ENCODE results near the gene MIX23. TPM values are rescaled to one million over a fixed set of nuclear protein-coding genes. Genes with fewer than 3 reads are reported as not detected.

The MIX23 gene
- total RNA-seq, 4 donors from 2014 or later: 9.9 to 32.8 (median 23.3) TPM

GRCh38 chr3:122315619-122316018 is 67.4 kb downstream of the MIX23 start:
- Histone ChIP-seq H3K27ac (no peak overlapping the region), H3K27me3 (no peaks in the 10 kb centered on the region), H3K36me3 (no peaks in the 10 kb centered on the region), H3K4me3 (no peak overlapping the region), H3K4me1 (peaks cover 0 to 15% (median 1%) of the 10 kb centered on the region in 4 donors), H3K9me3 (no peaks in the 10 kb centered on the region)
- DNase-seq: no peak
- TF ChIP-seq POLR2A (IDR thresholded peaks at IDR 0.05) (no peak), CTCF (IDR thresholded peaks at IDR 0.05) (no peak)

DNA sequence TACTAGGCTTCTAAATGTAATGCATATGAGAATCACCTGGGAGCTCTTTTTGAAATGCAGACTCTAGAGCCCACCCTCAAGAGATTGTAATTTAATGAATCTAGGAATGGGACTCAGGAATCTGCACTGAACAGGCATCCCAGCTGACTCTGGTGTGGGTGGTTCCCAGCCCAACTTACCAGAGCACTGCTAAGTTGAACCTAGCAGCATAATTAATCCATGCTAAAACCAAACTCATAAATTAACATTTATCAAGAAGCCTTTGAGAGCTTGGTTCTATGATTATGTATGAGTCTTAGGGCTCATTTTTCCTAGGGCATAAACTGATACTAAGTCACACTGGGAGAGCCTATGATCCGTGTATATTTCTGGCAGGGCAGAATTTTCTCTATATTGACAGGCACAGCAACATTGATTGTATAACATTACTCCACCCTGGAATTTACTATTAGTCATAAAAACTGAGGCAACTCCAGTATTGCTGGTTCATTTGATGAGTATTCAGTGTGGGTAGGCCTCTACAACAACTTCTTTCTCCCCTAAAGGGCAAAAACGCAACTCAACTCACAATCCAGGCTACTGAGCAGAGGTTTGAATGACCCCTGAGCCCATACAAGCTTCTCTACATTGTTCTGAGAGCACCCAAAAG is 68.7 kb downstream of the MIX23 start:
- H3K27ac ChIP-seq: peak overlapping the region in 2 of 4 donors; percentile 39 to 50
- no peak overlapping the region for H3K4me3 ChIP-seq
- H3K4me1 ChIP-seq: peaks cover 0 to 16% (median 2%) of the 10 kb centered on the region in 4 donors
- H3K27me3 ChIP-seq: no peaks in the 10 kb centered on the region
- H3K36me3 ChIP-seq: no peaks in the 10 kb centered on the region
- TF ChIP-seq CTCF (IDR thresholded peaks at IDR 0.05): no peak
- TF ChIP-seq POLR2A (IDR thresholded peaks at IDR 0.05): no peak
- no peak for DNase-seq
- no peaks in the 10 kb centered on the region for H3K9me3 ChIP-seq

DNA sequence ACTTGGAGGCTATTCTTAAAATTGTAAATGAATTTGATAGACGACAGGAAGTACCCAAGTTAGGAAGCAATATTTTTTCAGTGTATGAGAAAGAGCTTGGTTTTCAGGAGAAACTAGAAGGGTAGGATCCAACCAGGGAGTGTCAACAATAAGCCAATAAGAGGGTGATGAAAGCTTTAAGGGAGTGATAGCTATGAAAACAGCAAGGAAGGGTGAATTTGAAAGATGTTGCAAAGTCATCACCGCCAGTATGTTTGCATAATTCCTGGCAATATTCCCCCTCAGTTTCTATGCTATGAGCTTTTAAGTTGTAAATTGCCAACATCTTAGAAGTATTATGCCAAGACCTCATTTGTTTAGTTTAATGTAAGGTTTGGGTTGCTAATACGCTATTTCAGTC is 69.8 kb downstream of the MIX23 start:
- H3K27me3 ChIP-seq: no peaks in the 10 kb centered on the region
- TF ChIP-seq CTCF (IDR thresholded peaks at IDR 0.05) (no peak), POLR2A (IDR thresholded peaks at IDR 0.05) (no peak)
- no peak overlapping the region for H3K4me3 ChIP-seq
- DNase-seq: no peak
- H3K9me3 ChIP-seq: no peaks in the 10 kb centered on the region
- H3K27ac ChIP-seq: no peak overlapping the region
- no peaks in the 10 kb centered on the region for H3K36me3 ChIP-seq
- peaks cover 0 to 16% (median 2%) of the 10 kb centered on the region in 4 donors for H3K4me1 ChIP-seq

- no peaks in the 10 kb centered on the region for H3K27me3 ChIP-seq
- no peak for DNase-seq
- TF ChIP-seq POLR2A (IDR thresholded peaks at IDR 0.05) (no peak), CTCF (IDR thresholded peaks at IDR 0.05) (no peak)
- H3K9me3 ChIP-seq: no peaks in the 10 kb centered on the region
- no peaks in the 10 kb centered on the region for H3K36me3 ChIP-seq
- H3K4me1 ChIP-seq: peaks cover 0 to 16% (median 2%) of the 10 kb centered on the region in 4 donors
- no peak overlapping the region for H3K27ac ChIP-seq
- no peak overlapping the region for H3K4me3 ChIP-seq
Observed at GRCh38 chr3:122312826-122313225, 70.2 kb downstream of the MIX23 start.

DNA sequence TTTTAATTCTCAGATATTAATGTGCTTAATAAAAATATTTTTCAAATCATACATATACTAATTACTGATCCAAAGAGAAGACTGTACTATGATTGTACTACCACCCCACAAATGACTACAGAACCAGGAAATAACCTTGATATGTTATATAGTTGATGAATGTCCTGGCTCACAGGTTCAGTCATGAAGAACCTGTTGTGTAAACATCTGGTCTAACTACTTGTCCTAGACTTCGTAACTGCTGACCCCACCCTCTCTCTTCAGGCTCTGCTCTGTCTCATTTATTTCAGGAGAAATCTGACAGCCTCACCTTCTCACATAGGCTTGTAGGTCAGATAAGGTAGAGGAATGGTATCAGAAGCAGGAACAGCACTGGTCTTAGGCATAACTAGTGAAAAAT is 72.7 kb downstream of the MIX23 start:
- no peak for TF ChIP-seq POLR2A (IDR thresholded peaks at IDR 0.05)
- TF ChIP-seq CTCF (IDR thresholded peaks at IDR 0.05): no peak
- peaks cover 0 to 24% (median 4%) of the 10 kb centered on the region in 4 donors for H3K4me1 ChIP-seq
- no peaks in the 10 kb centered on the region for H3K36me3 ChIP-seq
- DNase-seq: peak in 1 of 3 donors; percentile 50
- no peaks in the 10 kb centered on the region for H3K27me3 ChIP-seq
- H3K4me3 ChIP-seq: no peak overlapping the region
- peak overlapping the region in 2 of 4 donors; percentile 68 to 76 for H3K27ac ChIP-seq
- H3K9me3 ChIP-seq: no peaks in the 10 kb centered on the region

Small RNAs within 50 kb of the gene (small RNA-seq; reads per million reads assigned to genes)
- gene AC083798.1: 0 reads per million in 2 donors

Other genes with a start within 250 kb of the MIX23 start
- 1 to 10 TPM in 2 of 4 donors, under 1 TPM in 1, not detected in 1; 0.28 to 1.7 (median 1.1) TPM for gene CASR, start 199.6 kb downstream of the MIX23 start, total RNA-seq
- not detected for gene CSTA, start 58.0 kb downstream of the MIX23 start, total RNA-seq
- 10 to 100 TPM in 3 of 4 donors, 1 to 10 TPM in 1; 9.9 to 24.2 (median 17.8) TPM for gene FAM162A, start 951 bp upstream of the MIX23 start, total RNA-seq
- 1 to 10 TPM; 2.7 to 8.3 (median 4.1) TPM for gene WDR5B, start 32.8 kb upstream of the MIX23 start, total RNA-seq
- gene KPNA1, start 131.7 kb upstream of the MIX23 start, total RNA-seq: 10 to 100 TPM; 27.1 to 62.7 (median 43.9) TPM
- gene PARP9, start 181.1 kb upstream of the MIX23 start, total RNA-seq: 10 to 100 TPM; 26.4 to 38.8 (median 31.2) TPM
- gene DTX3L, start 181.1 kb upstream of the MIX23 start, total RNA-seq: 10 to 100 TPM; 31.2 to 47.3 (median 33.7) TPM
- gene PARP15, start 194.4 kb upstream of the MIX23 start, total RNA-seq: 100 to 1,000 TPM in 1 of 4 donors, 1 to 10 TPM in 3; 3.1 to 109 (median 6.5) TPM